GM21515 (cell line): Measurements from ENCODE around the gene C1orf74.
"Not testable (repeated sequence)": the region's sequence is repeated elsewhere in the genome, so short reads cannot be mapped to it uniquely, and the experiment has no call there.

Experiments used
- ATAC-seq: cut with Tn5 transposase; IDR thresholded peaks from one replicate; pipeline ENCODE4 v1.9.1; 2021; ENCODE audit not compliant: unreplicated experiment

The C1orf74 gene

GRCh38 chr1:209805875-209806760 lies 21.8 kb upstream of the C1orf74 start, which contains the start of gene IRF6:
TSS of gene IRF6 (minus strand) at chr1:209806142. CDS start at chr1:209801413, 4,729 bp downstream.
- peak; percentile 79 for ATAC-seq

DNA sequence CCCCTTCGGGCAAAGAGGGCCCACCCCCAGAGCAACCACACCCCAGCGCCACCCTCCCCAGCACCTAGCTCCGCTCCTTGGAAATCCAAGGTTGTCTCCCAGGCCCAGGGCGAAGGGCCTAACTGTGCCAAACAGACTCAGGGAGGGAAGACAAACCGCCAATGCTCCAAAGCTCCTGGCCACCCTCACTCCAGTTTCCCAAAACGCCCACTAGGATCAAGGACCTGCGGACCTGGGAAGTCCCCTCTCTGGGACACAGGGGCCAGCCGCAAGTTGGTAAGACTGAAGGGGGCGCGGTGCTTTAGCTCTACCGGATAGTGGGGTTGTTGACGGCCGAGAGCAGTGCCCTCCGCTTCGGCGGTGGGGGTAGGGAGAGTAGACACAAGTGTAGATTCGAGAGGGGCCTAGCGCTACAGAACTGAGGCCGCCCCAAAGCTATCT lies 21.0 kb upstream of the C1orf74 start:
- no peak for ATAC-seq

GRCh38 chr1:209803568-209803967 lies 19.2 kb upstream of the C1orf74 start:
- ATAC-seq: no peak

GRCh38 chr1:209802780-209803152 lies 18.4 kb upstream of the C1orf74 start:
- no peak for ATAC-seq

DNA sequence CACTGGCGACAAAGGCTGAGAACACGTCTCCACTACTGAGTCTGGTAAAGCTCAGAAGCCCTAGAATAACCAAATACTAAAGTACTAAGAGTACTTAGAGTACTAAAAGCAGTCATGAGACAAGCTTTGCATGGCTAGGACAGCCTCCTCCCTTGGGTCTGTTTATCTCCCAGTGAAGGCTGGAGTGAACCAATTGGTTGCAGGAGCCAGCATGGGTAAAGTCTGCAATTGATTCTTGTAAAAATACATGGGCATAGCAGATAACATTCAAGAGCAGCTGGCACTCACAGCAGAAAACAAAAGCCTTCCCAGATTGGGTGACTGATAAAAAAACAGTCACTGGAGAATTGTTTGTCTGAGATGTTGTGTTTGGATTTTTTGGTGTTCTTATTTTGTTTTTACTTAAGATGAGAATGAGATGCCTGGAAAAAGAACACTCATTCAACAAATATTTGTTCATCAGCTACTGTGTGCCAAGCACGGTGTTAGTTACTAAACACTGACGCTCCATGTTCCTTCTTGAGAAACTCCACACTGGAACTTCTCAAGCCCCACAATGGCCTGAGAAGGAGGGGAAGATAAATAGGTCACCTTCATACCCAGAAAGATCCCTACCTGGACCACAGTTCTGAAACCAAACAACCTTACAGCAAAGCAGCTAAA lies 17.9 kb upstream of the C1orf74 start:
- no peak for ATAC-seq

GRCh38 chr1:209800984-209801834 lies 16.9 kb upstream of the C1orf74 start:
- ATAC-seq: no peak

- no peak for ATAC-seq
Measured at GRCh38 chr1:209797978-209798639, 13.8 kb upstream of the C1orf74 start.

DNA sequence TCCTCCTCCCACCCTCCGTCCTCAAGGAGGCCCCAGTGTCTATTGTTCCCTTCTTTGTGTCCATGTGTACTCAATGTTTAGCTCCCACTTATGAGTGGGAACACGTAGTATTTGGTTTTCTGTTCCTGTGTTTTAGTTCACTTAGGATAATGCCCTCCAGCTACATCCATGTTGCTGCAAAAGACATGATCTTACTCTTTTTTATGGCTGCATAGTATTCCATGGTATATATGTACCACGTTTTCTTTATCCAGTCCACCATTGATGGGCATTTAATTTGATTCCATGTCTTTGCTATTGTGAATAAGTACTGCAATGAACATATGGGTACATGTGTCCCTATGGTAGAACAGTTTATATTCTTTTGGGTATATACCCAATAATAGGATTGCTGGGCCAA lies 9.4 kb upstream of the C1orf74 start:
- ATAC-seq: not testable (repeated sequence)

GRCh38 chr1:209791920-209792319 lies 7.6 kb upstream of the C1orf74 start:
- ATAC-seq: no peak

- no peak for ATAC-seq
Measured at GRCh38 chr1:209790286-209791193, 6.2 kb upstream of the C1orf74 start.

GRCh38 chr1:209789245-209789644 lies 4.9 kb upstream of the C1orf74 start:
- no peak for ATAC-seq

DNA sequence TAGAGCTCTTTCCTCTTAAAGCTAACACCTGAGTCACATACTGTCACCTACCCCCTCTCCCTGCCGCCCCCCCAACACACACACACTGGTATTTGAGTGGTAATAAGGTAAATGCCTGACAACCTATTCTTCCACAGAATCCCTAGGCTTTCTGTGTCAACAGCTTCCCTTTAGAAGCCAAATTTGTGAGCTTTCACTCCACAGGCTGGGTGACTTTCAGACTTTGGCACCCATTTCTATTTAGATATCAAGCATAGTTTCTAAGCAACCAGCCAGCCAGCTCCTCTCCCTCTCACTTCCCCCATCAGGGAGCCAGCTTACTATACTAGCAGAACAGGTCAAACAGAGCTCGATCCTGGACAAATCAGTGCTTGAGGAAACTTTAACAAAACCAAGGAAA lies 3.2 kb upstream of the C1orf74 start:
- no peak for ATAC-seq

DNA sequence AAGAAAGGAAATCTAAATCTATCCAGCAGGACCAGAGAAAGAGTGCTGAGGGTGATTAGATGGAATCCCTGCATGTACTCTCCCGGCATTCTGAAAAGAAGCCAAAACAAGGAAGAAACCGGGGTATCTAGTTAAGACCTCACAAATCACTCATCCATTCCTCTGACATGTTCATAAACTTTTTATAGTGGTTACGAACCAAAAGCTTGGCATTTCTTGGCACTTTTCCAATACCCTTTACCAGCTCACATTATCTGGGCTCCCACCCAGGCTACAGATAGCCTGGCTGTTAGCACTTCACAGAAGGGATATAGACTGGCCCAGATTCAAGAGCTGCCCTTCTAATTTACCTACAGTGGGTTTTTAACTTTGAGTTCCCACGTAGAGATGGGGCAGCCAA lies 1.8 kb upstream of the C1orf74 start:
- no peak for ATAC-seq

DNA sequence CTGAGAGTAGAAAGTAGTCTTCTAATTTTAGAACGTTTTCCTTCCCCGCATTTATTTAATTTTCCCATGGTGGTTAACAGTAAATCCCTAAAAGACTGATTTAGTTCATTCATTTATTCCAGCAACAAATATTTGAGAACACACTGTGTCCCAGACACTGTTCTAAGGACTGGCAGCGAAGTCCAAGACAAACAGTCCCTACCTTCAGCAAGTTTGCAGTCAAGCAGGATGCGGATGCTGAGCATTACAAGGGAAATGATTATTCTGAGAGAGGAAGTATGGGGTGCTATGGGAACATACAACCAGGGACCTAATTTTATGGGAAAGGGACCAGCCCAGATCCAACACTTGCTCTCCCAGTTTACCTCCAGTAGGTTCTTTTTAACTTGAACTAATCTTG lies 1.2 kb upstream of the C1orf74 start:
- ATAC-seq: no peak

- no peak for ATAC-seq
Measured at GRCh38 chr1:209783386-209783785, 973 bp downstream of the C1orf74 start.

DNA sequence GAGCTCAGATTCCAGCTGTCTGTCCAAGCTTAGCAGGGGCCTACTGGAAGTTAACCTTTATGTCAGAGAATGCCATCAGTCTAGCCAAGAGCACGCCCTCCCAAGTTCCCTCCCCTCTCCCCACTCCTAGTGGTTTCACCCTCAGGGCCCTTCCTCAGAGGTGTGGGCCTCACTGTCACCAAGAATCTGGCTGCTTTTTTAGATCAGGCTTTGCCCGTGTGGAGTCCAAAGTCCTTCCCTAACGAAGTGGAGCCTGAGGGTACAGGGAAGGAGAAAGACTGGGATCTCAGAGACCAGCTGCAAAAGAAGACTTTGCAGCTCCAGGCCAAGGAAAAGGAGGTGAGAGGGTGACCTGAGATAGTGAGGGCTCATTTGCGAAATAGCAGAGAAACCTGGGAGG lies 4.1 kb downstream of the C1orf74 start:
- ATAC-seq: no peak

DNA sequence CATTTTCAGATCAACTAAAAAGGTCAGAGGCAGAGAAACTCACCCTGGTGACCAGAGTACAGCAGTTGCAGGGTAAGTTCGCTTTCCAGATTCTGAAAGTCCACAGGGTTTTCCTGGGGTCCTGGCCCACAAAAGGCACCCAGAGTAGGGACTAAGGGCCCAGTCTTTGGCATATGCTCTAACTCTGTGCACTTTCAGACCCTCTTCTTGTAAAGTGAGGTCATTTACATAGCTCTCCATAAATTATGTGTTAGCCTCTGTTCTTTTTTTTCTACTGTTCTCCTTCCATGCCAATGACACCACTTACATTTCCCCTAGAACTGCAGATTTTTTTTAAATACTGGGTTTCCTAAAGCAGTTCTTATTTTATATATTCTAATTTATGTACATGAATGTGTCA lies 6.3 kb downstream of the C1orf74 start:
- ATAC-seq: no peak

GRCh38 chr1:209777587-209777986 lies 6.8 kb downstream of the C1orf74 start:
- ATAC-seq: no peak

- no peak for ATAC-seq
Measured at GRCh38 chr1:209775678-209776077, 8.7 kb downstream of the C1orf74 start.

DNA sequence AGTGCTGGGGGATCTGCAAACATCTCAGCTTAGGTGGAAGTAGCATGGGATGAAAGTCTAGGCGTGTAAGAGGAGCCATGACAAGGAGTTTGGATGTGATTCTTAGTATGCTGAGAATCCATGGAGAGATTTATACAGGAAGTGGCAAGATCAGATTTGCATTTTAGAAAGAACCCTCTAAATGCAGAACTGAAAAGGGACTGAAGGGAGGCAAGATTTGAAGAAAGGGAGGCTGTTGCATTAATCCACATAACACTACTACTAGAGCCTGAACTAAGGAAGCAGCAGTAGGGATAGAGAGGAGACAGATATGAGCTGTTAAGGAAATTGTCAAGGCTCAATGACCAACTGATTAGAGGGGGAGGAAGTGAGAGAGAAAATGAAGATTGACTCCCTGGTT lies 9.8 kb downstream of the C1orf74 start:
- peak; percentile 60 for ATAC-seq
